Frontal cortex (tissue), 4 donors: Measurements from ENCODE around the gene CASS4. TPM values are rescaled to one million over a fixed set of nuclear protein-coding genes. Genes with fewer than 3 reads are reported as not detected.
"Not testable (repeated sequence)": the region's sequence is repeated elsewhere in the genome, so short reads cannot be mapped to it uniquely, and the experiment has no call there.

Experiments used
- DNase-seq, 2 donors: peaks; one replicate each; pipeline ENCODE4 v3.0.0; 2012; ENCODE audit warnings: low spot score in 2 of 2
- FAIRE-seq: peaks from 2 replicates; lab custom pipeline; 2012; peaks lifted over from hg19 to GRCh38; lab: Jason Lieb, UNC
- total RNA-seq: library from RNA; depleted of rRNA; stranded (reverse); fragments of >200 nt; gene quantifications from one replicate; pipeline ENCODE4 v1.2.3, GENCODE V29; 2014
- donor health status: control.
- donor health status: control.
- donor health status: control.

Gene CASS4
- total RNA-seq: under 0.01 TPM

- no peak for DNase-seq
Observed at GRCh38 chr20:56411759-56412472, at the start of gene CASS4. Gene CASS4 (plus strand): TSS chr20:56412260. CDS start chr20:56412459, 199 bp downstream.

GRCh38 chr20:56362833-56363413 is 49.1 kb upstream of the CASS4 start:
- DNase-seq: no peak
- FAIRE-seq: no peak

More at GRCh38 chr20:56411759-56412472, at the start of gene CASS4:
- no peak for FAIRE-seq

- DNase-seq (no peak), FAIRE-seq (no peak)
Observed at GRCh38 chr20:56363491-56363890, 48.6 kb upstream of the CASS4 start.

GRCh38 chr20:56368351-56369134 is 43.5 kb upstream of the CASS4 start:
- peak in 1 of 2 donors; percentile 34 for DNase-seq
- FAIRE-seq: no peak

GRCh38 chr20:56369179-56369578 is 42.9 kb upstream of the CASS4 start:
- no peak for FAIRE-seq
- DNase-seq: no peak

GRCh38 chr20:56371977-56372376 is 40.1 kb upstream of the CASS4 start:
- DNase-seq (no peak), FAIRE-seq (no peak)

GRCh38 chr20:56372850-56373249 is 39.2 kb upstream of the CASS4 start:
- FAIRE-seq: no peak
- DNase-seq: no peak

GRCh38 chr20:56373942-56374341 is 38.1 kb upstream of the CASS4 start:
- no peak for DNase-seq
- FAIRE-seq: no peak

- DNase-seq (no peak), FAIRE-seq (no peak)
Observed at GRCh38 chr20:56376331-56376730, 35.7 kb upstream of the CASS4 start.

- no peak for DNase-seq
- no peak for FAIRE-seq
Observed at GRCh38 chr20:56378386-56378785, 33.7 kb upstream of the CASS4 start.

- DNase-seq: no peak
- FAIRE-seq: no peak
Observed at GRCh38 chr20:56380375-56380774, 31.7 kb upstream of the CASS4 start.

GRCh38 chr20:56381501-56381900 is 30.6 kb upstream of the CASS4 start:
- DNase-seq: no peak
- FAIRE-seq: no peak

GRCh38 chr20:56382696-56383095 is 29.4 kb upstream of the CASS4 start:
- FAIRE-seq (no peak), DNase-seq (no peak)

- FAIRE-seq: no peak
- no peak for DNase-seq
Observed at GRCh38 chr20:56383334-56383733, 28.7 kb upstream of the CASS4 start.

- DNase-seq (no peak), FAIRE-seq (no peak)
Observed at GRCh38 chr20:56385130-56385529, 26.9 kb upstream of the CASS4 start.

GRCh38 chr20:56386219-56386618 is 25.8 kb upstream of the CASS4 start:
- DNase-seq: no peak
- no peak for FAIRE-seq

- DNase-seq: no peak
- no peak for FAIRE-seq
Observed at GRCh38 chr20:56388882-56389281, 23.2 kb upstream of the CASS4 start.

GRCh38 chr20:56389807-56390206 is 22.3 kb upstream of the CASS4 start:
- DNase-seq: no peak
- FAIRE-seq: no peak

GRCh38 chr20:56390396-56390795 is 21.7 kb upstream of the CASS4 start:
- FAIRE-seq, DNase-seq: not testable (repeated sequence)

- no peak for FAIRE-seq
- no peak for DNase-seq
Observed at GRCh38 chr20:56391037-56391436, 21.0 kb upstream of the CASS4 start.

GRCh38 chr20:56391596-56392131 is 20.4 kb upstream of the CASS4 start:
- FAIRE-seq (no peak), DNase-seq (no peak)
